HG03196 (cell line): ENCODE results near the gene CARD11.
"Not testable (repeated sequence)": the region's sequence is repeated elsewhere in the genome, so short reads cannot be mapped to it uniquely, and the experiment has no call there.

Experiments used
- ATAC-seq: cut with Tn5 transposase; IDR thresholded peaks from one replicate; pipeline ENCODE4 v1.9.1; 2021; ENCODE audit not compliant: unreplicated experiment

Gene CARD11

DNA sequence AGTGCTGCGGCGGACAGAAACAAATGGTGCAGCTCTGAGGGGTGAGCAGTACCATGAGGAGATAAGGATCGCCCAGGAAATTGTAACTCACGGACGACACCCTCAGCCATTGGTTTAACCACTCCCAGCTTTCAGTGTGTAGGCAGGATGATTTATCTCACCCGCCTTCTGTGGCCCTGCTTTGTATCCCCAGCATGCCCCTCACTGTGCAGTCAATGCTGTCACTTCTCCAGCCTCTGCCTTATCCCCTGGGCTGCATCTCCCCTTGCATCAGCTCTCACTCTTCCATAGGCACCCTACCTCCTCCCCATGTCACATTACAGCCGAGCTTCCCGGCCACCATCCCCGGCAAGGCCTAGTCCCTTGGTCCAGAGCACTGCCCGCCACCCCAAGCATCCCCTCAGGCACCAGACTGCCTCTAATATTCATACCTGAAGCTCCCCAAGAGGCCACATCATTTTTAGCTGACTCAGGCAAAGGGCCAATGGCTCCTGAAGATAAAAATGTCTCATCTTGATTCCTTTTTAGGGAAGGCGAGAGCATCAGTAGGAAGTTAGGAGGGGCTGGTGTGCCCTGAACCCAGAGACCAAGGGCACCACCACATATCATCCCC lies 77.1 kb downstream of the CARD11 start:
- no peak for ATAC-seq

DNA sequence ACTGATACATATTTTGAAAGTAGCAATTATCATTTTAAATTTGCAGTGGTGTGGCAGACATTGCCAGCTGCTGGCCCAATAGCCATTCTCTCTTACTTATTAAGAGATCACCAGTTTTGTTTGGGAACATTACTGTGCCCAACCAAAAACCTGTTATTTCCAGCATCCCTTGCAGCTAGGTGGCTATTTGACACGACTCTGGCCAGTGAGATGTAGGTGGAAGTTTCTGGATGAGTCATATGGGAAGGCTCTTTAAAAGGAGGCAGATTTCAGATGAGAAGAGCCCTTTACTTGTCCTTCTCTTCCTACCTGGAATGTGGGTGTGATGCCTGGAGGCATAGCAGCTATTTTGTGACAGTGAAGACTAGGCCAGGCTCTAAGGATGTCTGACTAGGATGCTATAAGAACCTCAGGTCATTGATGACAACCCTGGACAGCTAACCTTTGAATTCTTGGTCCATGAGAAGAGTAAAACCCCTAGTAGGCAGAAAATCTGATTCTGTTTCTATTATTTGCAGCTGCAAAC lies 77.9 kb downstream of the CARD11 start:
- no peak for ATAC-seq

DNA sequence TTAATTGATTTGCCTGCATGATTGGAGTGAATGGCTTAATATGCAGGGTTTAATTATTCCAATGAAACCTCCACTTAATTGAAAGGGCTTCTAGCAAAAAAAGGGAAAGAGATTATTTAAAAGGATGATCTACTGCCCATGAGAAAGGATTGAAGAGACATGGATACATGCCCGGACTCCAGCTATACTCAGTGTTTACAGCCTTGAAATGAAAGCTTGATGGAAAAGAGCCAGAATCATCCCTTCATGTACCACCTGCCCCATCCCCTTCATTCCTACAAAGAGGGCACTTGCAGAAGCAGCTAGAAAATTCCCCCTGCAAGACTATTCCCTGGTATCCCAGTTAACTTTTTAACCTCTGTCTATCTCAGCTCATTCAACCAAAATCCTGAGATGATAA lies 78.4 kb downstream of the CARD11 start:
- no peak for ATAC-seq

DNA sequence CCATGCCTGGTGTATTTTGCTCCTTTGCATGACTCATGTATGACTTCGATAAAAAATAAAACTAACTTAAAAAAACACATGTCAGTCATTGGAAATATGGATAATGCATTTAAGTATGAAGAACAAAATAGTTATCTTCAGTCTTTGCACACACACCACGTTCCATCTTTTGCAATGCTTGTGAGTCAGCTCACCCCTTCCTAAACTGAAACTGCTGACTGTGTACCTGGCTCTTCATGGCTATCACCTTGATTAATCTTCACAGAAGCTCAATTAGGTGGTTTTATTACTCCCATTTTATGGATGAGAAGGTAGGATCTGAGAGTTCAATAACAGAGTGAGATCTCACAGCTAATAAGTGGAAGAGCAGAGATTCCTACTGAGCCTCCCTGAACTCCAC lies 79.5 kb downstream of the CARD11 start:
- ATAC-seq: no peak

DNA sequence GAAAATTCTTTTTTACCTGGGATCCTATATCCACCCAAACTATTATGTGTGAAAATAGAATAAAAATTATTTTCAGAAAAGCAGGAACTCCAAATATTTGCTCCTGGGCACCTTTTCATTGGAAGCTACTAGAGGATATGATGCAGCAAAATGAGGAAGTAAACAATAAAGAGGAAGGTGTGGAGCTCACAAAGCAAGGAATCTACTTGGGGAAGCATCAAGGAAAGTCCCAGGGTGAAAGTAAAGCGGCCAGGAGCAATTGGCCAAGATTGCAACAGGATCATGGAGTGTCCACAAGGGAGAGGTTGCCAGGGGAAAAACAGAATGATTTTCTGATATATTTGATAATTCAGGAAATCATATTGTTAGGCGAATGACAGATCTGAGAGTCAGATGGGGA lies 80.8 kb downstream of the CARD11 start:
- ATAC-seq: no peak

DNA sequence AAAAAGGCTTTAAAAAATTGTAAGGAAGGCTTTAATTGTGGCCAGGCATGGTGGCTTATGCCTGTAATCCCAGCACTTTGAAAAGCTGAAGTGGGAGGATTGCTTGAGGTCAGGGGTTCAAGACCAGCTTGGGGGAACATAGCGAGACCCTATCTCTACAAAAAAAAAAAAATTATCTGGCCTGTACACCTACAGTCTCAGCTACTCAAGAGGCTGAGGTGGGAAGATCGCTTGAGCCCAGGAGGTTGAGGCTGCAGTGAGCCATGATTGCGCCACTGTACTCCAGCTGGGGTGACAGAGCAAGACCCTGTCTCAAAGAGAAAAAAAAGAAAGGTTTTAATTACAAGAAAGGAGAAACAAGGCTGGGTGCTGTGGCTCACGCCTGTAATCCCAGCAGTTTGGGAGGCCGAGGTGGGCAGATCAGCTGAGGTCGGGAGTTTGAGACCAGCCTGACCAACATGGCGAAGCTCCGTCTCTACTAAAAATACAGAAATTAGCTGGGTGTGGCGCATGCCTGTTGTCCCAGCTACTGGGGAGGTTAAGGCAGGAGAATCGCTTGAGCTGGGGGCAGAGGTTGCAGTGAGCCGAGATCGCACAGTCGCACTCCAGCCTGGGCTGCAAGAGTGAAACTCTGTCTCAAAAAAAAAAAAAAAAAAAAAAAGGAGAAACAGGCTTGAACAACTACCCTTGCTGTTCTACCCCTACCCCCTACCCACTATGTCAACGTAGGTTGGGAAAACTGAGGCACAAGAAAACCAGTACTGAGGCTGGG lies 83.7 kb downstream of the CARD11 start:
- no peak for ATAC-seq

DNA sequence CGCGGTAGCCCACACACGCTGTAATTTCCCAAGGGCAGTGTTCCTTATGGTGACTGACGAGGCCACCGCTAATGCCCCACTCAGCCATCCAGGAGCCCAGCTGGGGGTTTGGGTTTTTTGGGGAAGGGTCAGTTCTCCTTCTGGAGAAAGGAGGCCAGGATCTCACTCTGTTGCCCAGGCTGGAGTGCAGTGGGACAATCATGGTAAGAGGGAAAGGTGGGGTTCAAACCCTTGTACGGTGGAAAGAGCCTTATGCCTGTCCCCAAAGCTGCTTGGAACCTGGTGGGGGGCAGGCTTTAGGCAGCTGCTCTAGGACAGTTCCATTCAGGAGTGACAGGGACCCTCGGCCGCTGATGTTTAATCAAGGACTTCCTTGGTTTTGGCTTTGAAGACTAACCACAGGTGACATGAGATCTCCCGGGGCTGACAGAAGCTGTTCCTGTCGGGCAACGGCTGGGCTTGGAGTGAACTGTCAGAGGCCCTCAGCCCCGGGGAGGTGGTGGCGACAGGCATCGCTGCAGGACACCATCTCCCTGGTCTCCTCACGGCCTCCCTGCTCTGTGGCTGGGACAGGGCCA lies 84.5 kb downstream of the CARD11 start:
- no peak for ATAC-seq

DNA sequence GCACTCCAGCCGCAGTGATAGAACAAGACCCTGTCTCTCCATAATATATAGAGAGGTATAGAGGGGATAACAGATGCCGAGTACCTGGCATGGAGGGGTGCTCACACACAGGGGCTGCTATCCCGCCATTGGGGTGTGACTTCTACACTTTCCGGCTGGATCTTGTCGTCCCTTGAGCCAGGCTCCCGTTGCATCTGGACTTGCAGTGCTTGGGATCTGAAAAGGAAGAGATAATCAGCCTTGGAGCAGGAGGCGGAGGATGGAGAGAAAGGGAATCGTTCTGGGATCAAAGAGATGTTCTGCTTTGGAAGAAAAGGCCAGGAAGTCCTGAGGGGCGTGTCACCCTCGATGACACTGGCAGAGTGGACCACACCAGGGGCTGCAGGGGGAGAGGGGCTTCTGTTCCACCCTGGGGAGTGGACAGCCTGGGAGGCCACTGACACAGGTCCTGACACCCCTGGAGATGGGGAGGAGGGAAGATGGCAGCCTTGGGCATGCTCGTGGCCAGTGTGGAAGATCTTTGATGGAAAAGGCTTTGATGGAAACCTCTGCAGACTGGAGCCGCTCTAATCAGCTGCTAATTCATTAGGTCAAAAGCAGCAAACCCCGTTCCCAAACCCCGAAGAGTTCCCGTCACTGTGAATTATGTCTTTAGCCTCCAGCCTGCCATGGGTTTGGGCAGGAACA lies 85.1 kb downstream of the CARD11 start:
- no peak for ATAC-seq

DNA sequence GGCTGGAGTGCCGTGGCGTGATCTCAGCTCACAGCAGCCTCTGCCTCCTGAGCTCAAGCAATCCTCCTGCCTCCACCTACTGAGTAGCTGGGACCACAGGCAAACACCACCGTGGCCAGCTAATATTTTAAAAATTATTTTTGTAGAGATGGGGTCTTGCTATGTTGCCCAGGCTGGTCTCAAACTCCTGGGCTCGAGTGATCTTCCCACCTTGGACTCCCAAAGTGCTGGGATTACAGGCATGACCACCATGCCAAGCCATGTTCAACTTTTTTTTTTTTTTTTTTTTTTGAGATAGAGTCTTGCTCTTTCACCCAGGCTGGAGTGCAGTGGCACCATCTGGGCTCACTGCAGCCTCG lies 86.3 kb downstream of the CARD11 start:
- not testable (repeated sequence) for ATAC-seq

DNA sequence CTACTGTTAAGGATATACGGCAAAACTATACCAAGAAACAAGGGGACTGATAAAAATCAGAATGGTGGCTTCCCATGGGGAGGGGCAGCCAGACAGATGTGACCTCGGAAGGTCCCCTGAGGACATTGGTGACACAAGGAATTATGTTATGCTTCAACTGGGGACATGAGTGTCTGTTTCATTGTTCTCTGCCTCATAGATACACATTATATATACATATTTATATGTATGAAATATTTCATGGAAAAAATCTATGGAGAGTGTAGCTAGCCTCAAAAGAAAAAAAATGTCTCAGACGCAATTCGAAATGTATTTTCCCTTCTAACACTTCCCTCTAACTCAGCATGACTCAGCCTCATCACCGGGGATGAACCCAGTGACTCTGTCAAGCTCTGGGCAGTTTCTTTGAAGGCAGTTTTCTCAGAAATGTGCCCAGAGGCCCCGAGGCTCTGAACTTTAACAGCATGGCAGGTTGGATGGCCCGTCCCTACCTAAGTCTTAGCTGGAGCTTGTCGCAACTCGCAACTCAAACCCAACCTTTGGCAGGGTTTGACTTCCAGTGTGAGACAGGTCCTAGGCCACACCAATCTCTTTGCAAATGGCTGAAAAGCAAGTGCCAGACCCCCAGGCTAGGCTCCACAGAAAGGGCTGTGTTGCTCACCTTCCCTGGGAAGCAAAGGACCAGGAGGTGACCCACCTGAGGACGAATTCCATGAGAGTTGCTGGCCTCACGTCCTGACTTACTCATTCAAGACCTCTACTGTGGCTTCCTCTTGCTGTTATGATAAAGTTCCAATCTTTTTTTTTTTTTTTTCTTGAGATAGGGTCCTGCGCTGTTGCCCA lies 86.9 kb downstream of the CARD11 start:
- no peak for ATAC-seq

DNA sequence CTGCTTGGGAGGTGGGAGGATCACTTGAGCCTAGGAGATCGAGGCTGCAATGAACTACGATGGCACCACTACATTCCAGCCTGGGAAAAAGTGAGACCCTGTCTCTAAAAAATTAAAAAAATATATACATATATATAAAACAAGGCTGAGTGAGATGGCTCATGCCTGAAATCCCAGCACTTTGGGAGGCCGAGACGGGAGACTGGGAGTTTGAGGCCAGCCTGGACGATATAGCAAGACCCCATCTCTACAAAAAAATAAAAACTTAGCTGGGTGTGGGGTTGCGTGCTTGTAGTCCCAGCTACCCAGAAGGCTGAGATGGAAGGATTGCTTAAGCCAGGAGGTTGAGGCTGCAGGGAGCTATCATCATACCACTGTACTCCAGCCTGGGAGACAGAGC lies 87.6 kb downstream of the CARD11 start:
- no peak for ATAC-seq

DNA sequence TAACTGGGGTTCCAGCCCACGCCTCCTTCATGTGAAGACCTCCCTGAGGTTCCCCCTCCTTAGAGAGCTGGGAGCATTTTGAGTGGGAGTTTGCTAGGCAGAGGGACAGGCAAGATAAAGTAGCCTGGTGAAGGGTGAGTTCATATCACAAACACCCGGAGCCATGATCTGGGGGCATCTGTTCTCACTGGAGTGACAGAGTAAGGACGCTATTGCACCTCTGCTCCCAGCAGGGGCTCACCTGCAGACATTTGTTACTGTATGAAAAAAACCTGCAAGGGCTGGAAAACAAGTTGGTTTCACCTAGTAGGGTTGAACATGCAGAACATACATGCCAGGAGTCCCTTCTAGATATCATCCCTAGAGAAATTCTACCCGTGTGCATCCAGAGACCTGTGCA lies 88.4 kb downstream of the CARD11 start:
- ATAC-seq: no peak

DNA sequence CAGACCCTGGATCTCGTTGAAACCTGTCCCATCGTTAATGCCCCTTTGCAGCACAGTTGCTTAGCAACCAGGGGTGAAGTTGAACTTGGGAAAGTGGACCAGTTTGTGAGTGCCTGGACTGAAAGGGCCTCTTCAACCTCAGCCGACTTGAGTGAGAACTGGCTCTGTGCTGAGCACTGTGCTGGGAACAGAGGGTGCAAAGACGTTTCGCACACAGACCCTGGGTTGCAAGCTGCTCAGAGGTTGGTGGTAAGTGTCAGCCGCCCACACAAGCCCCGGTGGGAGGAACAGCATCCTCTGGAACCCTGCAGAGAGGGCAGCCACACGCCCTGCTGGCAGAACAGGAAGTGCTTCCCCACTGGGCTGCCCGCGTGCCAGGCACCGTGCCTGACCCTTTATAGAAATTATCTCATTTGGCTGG lies 89.2 kb downstream of the CARD11 start:
- ATAC-seq: no peak

DNA sequence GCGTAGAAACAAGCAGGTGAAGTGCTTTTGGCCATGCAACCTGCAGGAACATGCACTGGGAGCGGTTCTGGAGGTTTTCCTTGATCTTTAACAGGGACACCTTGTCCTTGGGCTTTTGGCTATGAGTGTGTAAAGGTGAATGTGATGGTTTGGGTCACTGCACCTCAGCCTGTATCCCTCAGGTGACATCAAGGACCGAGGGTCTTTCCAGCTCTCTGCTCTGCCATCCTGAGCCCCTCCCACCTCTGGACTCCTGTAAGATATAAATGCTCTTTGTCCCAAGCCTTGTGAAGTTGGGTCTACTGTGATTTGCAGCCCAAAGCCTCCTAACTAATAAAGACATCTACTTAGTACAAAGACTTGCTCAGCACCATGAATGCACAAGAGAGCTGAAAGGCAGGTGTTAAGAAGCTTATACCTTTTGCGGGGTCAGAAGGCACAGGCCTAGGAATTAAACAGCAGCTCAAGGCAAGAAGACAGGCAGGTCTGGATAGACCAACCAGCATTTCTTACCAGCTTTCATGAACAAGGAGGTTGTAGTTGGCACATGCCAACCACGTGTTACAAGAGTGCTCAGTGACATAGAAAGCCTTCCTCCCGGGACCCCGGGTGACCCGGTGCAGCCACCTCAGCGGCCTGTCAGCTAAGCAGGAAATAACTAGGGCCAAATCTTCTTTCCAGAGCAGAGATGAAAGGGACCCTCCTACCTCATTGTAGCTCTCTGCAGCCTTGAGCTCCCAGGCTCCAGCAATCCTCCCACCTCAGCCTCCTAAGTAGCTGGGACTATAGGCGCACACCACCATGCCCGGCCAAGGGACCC lies 89.9 kb downstream of the CARD11 start:
- no peak for ATAC-seq

DNA sequence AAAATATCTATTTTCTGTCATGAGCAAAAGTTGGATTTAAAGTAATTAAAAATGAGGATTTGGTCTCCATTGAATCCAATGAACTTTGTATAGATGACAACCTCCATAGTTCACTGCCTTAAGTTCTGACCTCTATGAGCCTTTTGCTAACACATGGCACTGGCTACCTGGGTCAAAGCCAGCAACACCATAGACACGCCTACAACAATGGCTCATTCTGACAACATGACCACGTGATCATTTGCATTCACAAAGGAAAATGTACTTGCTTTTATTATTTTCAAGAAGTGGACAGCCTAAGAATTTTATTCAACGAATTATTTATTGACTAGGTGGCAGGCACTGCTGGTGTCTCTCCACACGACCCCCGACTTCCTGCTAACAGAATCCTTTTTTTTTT lies 90.6 kb downstream of the CARD11 start:
- no peak for ATAC-seq

DNA sequence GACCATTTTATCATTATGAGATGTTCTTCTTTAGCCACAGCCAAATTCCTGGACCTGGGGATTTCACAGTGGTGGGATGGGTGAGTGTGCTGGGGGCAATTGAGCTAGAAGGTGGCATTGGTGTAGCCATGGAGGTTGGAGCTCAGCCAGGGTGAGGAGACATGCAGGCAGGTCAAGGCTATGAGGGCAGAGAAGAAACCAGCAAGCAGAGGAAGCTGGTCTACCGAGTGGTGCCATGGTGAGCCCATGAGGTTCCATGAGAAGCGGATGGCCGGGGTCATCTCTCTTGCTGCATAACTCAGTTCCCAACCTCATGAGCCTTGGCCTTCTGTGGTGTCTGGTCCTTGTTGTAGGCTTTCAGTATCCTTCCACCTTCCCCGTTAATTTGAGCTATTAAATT lies 91.4 kb downstream of the CARD11 start:
- ATAC-seq: no peak

DNA sequence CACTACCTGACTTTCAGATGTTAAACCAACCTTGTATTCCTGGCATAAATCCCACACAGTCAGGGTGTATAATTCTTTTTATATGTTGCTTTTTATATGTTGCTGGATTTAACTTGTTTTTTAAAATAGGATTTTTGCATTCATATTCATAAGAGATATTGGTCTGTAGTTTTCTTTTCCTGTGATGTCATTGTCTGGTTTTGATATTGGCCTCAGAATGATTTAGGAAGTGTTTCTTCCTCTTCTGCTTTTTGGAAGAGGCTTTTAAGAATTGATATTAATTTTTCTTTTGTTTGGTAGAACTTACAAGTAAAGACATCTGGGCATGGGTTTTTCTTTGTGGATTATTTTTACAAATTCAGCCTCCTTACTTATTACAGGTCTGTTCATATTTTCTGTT lies 93.1 kb downstream of the CARD11 start:
- ATAC-seq: no peak

DNA sequence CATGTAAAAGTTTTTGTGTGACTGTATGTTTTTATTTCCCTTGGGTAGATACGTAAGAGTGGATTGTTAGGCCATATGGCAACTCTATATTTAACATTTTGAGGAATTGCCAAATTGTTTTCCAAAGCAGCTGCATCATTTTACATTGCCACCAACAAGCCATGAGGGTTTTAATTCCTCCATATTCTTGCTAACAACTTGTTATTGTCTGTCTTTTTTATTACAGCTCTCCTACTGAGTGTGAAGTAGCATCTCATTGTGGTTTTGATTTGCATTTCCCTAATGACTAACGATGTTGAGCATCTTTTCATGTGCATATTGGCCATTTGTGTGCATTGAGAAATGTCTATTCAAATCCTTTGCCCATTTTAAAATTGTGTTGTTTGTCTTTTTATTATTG lies 94.9 kb downstream of the CARD11 start:
- ATAC-seq: no peak

DNA sequence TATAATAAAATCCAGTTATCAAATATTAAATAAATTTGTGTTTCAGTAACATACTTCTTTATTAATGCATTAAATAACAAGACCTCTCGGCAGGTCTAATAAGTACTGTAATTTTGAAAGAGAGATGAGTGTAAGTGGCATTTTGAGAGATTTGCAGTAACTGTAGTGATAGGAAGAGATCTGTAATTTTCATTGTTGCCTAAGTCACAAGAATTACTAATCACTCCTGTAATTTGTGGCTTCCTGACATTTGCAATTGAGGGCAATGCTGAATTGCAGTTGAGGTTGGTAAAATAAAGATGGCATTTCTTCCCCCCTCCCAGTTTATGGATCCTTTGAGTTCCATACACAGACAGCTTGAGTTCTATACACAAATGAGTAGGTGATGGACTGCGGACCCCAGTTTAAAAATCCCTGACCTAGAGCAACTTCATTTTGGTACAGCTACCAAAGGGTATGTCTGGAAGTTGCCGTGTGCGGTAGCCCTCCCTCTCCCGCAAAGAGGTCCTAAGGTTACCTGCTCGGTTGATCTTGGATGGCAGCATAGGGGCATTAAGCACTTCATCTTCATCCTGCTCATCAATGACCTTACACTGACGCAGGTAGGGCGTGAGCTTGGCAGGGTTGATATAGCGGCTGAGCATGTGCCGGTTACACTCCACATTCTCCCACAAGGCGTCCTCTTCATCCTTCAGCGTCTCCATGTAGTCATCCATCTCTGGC lies 96.4 kb downstream of the CARD11 start:
- ATAC-seq: no peak
